Measurements from ENCODE around the gene STRN.

DNA sequence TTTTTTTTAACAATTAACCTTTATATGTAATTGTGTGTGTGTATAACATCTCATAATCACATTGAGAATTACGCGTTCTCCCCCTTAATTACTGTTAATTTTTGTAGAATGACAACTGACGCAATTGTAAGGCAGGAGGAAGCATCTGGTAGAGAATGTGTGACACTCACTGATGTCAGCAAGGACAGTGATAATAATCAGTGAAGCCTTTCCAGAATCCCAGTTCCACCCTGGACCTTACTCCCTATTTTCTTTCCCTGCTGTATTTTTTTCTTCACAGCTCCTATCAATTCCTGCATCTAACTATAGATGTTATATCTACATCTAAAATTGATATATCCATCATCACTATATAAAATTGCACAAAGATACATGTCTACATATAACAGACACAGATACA, 16.1 kb upstream of the STRN start:
- TF ChIP-seq POLR2A (IDR thresholded peaks at IDR 0.05): no peak
- TF ChIP-seq, protein P1, sequence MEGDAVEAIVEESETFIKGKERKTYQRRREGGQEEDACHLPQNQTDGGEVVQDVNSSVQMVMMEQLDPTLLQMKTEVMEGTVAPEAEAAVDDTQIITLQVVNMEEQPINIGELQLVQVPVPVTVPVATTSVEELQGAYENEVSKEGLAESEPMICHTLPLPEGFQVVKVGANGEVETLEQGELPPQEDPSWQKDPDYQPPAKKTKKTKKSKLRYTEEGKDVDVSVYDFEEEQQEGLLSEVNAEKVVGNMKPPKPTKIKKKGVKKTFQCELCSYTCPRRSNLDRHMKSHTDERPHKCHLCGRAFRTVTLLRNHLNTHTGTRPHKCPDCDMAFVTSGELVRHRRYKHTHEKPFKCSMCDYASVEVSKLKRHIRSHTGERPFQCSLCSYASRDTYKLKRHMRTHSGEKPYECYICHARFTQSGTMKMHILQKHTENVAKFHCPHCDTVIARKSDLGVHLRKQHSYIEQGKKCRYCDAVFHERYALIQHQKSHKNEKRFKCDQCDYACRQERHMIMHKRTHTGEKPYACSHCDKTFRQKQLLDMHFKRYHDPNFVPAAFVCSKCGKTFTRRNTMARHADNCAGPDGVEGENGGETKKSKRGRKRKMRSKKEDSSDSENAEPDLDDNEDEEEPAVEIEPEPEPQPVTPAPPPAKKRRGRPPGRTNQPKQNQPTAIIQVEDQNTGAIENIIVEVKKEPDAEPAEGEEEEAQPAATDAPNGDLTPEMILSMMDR (IDR thresholded peaks at IDR 0.05): no peak
